GM12878 (cell line): ENCODE data around the gene ANKRD37. TPM values are rescaled to one million over a fixed set of nuclear protein-coding genes. Genes with fewer than 3 reads are reported as not detected.

Experiments
- ATAC-seq: fragments of 200-7000 bp; cut with Tn5 transposase; 3 replicates; pipeline ENCODE4 v1.9.1; 2020; ENCODE audit warnings: mild to moderate bottlenecking, moderate library complexity
- BruUV-seq: library from RNA; stranded (reverse); fragments of 400-500 nt; replicated peaks from 2 replicates; lab custom pipeline; 2021; lab: Mats Ljungman, UMichigan
- CTCF ChIA-PET: fragments of 300-600 bp; sonication (Branson Sonifier 250); formaldehyde crosslinking; extraction: SDS; loops from one replicate; lab custom pipeline; 2021; ENCODE audit warnings: inconsistent platforms; lab: Yijun Ruan, JAX
- POLR2A ChIA-PET: fragments of 350-600 bp; formaldehyde crosslinking; extraction: SDS; loops from one replicate; lab custom pipeline; 2021; ENCODE audit warnings: inconsistent platforms; lab: Charles Lee
- RAD21 ChIA-PET: fragments of 300-600 bp; sonication (Branson Sonifier 250); formaldehyde crosslinking; loops from one replicate; lab custom pipeline; 2023; ENCODE audit warnings: antibody characterized with exemption; ENCODE audit not compliant: unreplicated experiment; lab: Charles Lee
- SMC1A ChIA-PET: fragments of 300-600 bp; sonication (Branson Sonifier 250); formaldehyde crosslinking; loops from one replicate; lab custom pipeline; 2023; ENCODE audit not compliant: unreplicated experiment, uncharacterized antibody; lab: Charles Lee
- DNase-seq: peaks from one replicate; pipeline ENCODE4 v3.0.0-alpha.2; 2011; ENCODE audit warnings: low read depth, low spot score
- FAIRE-seq: peaks from 3 replicates; lab custom pipeline; 2011; peaks lifted over from hg19 to GRCh38; lab: Jason Lieb, UNC
- H2AFZ ChIP-seq: 2 replicates; pipeline ENCODE4 v1.6.0; 2011; ENCODE audit warnings: low read depth, low read length, control low read depth; ENCODE audit not compliant: control insufficient read depth
- H3K27ac ChIP-seq: 2 replicates; pipeline ENCODE4 v1.5.1; 2011; ENCODE audit warnings: control low read depth; ENCODE audit not compliant: control insufficient read depth, insufficient read depth
- H3K27me3 ChIP-seq, 2 experiments: replicated peaks in 1 of 2; 2 replicates each; pipeline versions ENCODE4 v1.6.0 to v1.6.1; 2011; ENCODE audit warnings: low read length in 1 of 2; ENCODE audit not compliant: control insufficient read depth in 2 of 2, insufficient read depth in 2 of 2
- H3K36me3 ChIP-seq, 2 experiments: 2 replicates each; pipeline ENCODE4 v1.5.1; 2011; ENCODE audit warnings: low read length in 1 of 2; ENCODE audit not compliant: control insufficient read depth in 2 of 2, insufficient read depth in 2 of 2
- H3K4me1 ChIP-seq: 2 replicates; pipeline ENCODE4 v1.6.1; 2011; ENCODE audit warnings: mild to moderate bottlenecking, low read length, moderate library complexity, mixed read lengths; ENCODE audit not compliant: control insufficient read depth, insufficient read depth
- H3K4me2 ChIP-seq: 2 replicates; pipeline ENCODE4 v1.6.0; 2011; ENCODE audit warnings: control low read depth; ENCODE audit not compliant: control insufficient read depth, insufficient read depth
- H3K4me3 ChIP-seq: fragments of 200-600 bp; sonication (generic); 2 replicates; pipeline ENCODE4 v1.5.1; 2016
- H3K79me2 ChIP-seq: 2 replicates; pipeline ENCODE4 v1.6.0; 2011; ENCODE audit warnings: low read length; ENCODE audit not compliant: control insufficient read depth, insufficient read depth
- H3K9ac ChIP-seq: 2 replicates; pipeline ENCODE4 v1.8.0; 2011; ENCODE audit warnings: low read length, control low read depth, mixed read lengths; ENCODE audit not compliant: control insufficient read depth, insufficient read depth
- H3K9me3 ChIP-seq: replicated peaks from 3 replicates; pipeline ENCODE4 v1.5.1; 2011; ENCODE audit warnings: mild to moderate bottlenecking, low read length; ENCODE audit not compliant: control insufficient read depth, insufficient read depth
- H4K20me1 ChIP-seq: 2 replicates; pipeline ENCODE4 v1.6.0; 2011; ENCODE audit not compliant: control insufficient read depth, insufficient read depth
- ATF2 ChIP-seq: IDR thresholded peaks from 2 replicates; pipeline ENCODE4 v1.6.1; 2012; ENCODE audit warnings: low read length, inconsistent platforms
- CBX5 ChIP-seq: sonication (generic); IDR thresholded peaks from 2 replicates; pipeline ENCODE4 v1.6.1; 2016; ENCODE audit warnings: low read depth, moderate library complexity, mild to moderate bottlenecking, inconsistent platforms
- CEBPB ChIP-seq, 2 experiments: fragments of 150-350 bp in 1 of 2; IDR thresholded peaks; 2 replicates each; pipeline ENCODE4 v1.6.1; 2012 to 2014; ENCODE audit warnings: low read depth in 2 of 2, low read length in 2 of 2, borderline replicate concordance in 1 of 2, inconsistent platforms in 1 of 2
- E2F8 ChIP-seq: fragments of 450-650 bp; IDR thresholded peaks from 2 replicates; pipeline ENCODE4 v1.6.1; 2018; ENCODE audit warnings: mild to moderate bottlenecking, low read depth, moderate library complexity; ENCODE audit not compliant: partially characterized antibody
- HDAC6 ChIP-seq: fragments of 200-600 bp; sonication (generic); IDR thresholded peaks from one replicate; pipeline ENCODE4 v1.8.0; 2017; ENCODE audit warnings: antibody characterized with exemption; ENCODE audit not compliant: unreplicated experiment
- JUND ChIP-seq: IDR thresholded peaks from 2 replicates; pipeline ENCODE4 v1.6.1; 2012; ENCODE audit warnings: low read depth, mild to moderate bottlenecking, low read length, improper control_type of control experiment, moderate library complexity
- NFYB ChIP-seq: IDR thresholded peaks from 2 replicates; pipeline ENCODE4 v1.6.1; 2011; ENCODE audit warnings: low read depth, mild to moderate bottlenecking, low read length, improper control_type of control experiment, moderate library complexity; ENCODE audit not compliant: insufficient read depth
- POLR2AphosphoS2 ChIP-seq: IDR thresholded peaks from 2 replicates; pipeline ENCODE4 v1.6.1; 2011; ENCODE audit warnings: low read depth, mild to moderate bottlenecking, low read length, improper control_type of control experiment, moderate library complexity
- POLR2AphosphoS5 ChIP-seq: IDR thresholded peaks from 2 replicates; pipeline ENCODE4 v1.6.1; 2011; ENCODE audit warnings: mild to moderate bottlenecking, low read length, inconsistent platforms
- SRF ChIP-seq, 2 experiments: IDR thresholded peaks; 2 replicates each; pipeline ENCODE4 v1.6.1; 2011; ENCODE audit warnings: low read depth in 2 of 2, low read length in 2 of 2, mild to moderate bottlenecking in 1 of 2, moderate library complexity in 1 of 2
- USF1 ChIP-seq: IDR thresholded peaks from 2 replicates; pipeline ENCODE4 v1.6.1; 2011; ENCODE audit warnings: borderline replicate concordance, low read depth, mild to moderate bottlenecking, moderate library complexity, mixed read lengths, low read length; ENCODE audit not compliant: insufficient read depth; ENCODE audit errors: extremely low read length
- ZBTB11 ChIP-seq: fragments of 450-650 bp; formaldehyde crosslinking; IDR thresholded peaks from 2 replicates; pipeline ENCODE4 v1.5.0; 2022; ENCODE audit warnings: mild to moderate bottlenecking, missing genetic modification characterization
- WGBS: methylation state at CpG from one replicate; pipeline ENCODE4 v1.1.6; 2016; ENCODE audit warnings: low lambda C conversion rate; ENCODE audit not compliant: insufficient replicate concordance, insufficient coverage; ENCODE audit errors: missing lambda C conversion rate; 5-methylcytosine and 5-hydroxymethylcytosine counted together
- in situ Hi-C: fragments of 300-500 bp; cut with MboI; formaldehyde crosslinking; loops from 9 replicates; pipeline ENCODE4 v1.14.3; 2018; ENCODE audit warnings: mixed read lengths
- intact Hi-C: fragments of 100-400 bp; cut with micrococcal nuclease; formaldehyde crosslinking; loops from one replicate; pipeline ENCODE4 v1.14.2; 2022; ENCODE audit not compliant: unreplicated experiment
- polyA plus RNA-seq, 11 experiments: library from polyadenylated mRNA; depleted of rRNA in 4 of 11; unstranded in 6 of 11; stranded (reverse) in 5 of 11; fragments of >200 nt; fragmentation: Nextera tagmentation in 4 of 11; fragmentation: Illumina TruSeq in 1 of 11; extraction: Ambion mirVana in 4 of 11; extraction: Trizol in 1 of 11; gene quantifications; 1 replicate in 1 of 11; 2 replicates in 10 of 11; pipeline versions ENCODE4 v1.2.1 to v1.2.3, GENCODE V29; 2011 to 2016; ENCODE audit warnings: inconsistent platforms in 2 of 11, missing spikeins in 2 of 11, low read depth in 1 of 11
- total RNA-seq, 4 experiments: library from RNA; depleted of rRNA in 3 of 4; stranded (reverse); fragments of >200 nt in 3 of 4; fragmentation: Illumina TruSeq in 1 of 4; extraction: Trizol in 1 of 4; gene quantifications; 2 replicates each; pipeline versions ENCODE4 v1.2.1 to v1.2.3, GENCODE V29; 2013 to 2021
- TF ChIP-seq, protein P1 (sequence below): IDR thresholded peaks from 2 replicates; pipeline ENCODE4 v1.6.1; 2012; ENCODE audit warnings: low read depth, low read length, improper control_type of control experiment

ANKRD37 gene
- total and polyA plus RNA-seq, 10 of the 15 experiments (the other 5 are each of a cell fraction or from before 2014, with no cell fraction given), result 10.6 to 67.9 (median 24.2) TPM

DNA sequence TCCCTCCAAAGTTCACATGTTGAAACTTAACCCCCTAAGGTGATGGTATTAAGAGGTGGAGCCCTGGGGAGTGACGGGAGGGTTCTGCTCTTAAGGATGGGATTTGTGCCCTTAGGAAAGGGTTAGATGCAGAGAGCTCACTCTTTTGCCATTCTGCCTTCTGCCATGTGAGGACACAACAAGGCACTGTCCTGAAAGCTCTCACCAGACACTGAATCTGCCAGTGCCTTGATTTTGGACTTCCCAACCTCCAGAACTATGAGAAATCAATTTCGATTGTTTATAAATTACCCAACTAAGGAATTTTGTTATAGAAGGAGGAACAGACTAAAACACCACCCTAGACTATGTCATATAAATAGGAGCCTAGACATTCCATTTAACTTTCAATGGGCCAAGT is 12.6 kb upstream of the ANKRD37 start:
- in situ Hi-C loops, result no loop called here
- intact Hi-C loops, result no loop called here
- H3K27ac ChIP-seq, result no peak overlapping the region
- no peak overlapping the region for H2AFZ ChIP-seq
- BruUV-seq, result no TSS peak
- ATAC-seq (no peak), FAIRE-seq (no peak), DNase-seq (no peak)
- no peaks in the 10 kb centered on the region; the same call in 2 of the 3 replicates for H3K9me3 ChIP-seq
- peaks cover 0 to 3% of the 10 kb centered on the region in 2 experiments; a peak in 1 of 4 replicates for H3K36me3 ChIP-seq
- ChIA-PET RAD21 (interaction anchor here (0.9 kb wide), 1 partner anchor 8 kb away, joined by 4 read pairs; no protein-coding TSS in a partner anchor), SMC1A (interaction anchor here (0.7 to 1.5 kb wide), 3 partner anchors 9 to 229 kb away, joined by 3 to 5 read pairs (median 3); no protein-coding TSS in a partner anchor), POLR2A (interaction anchor here (1.6 kb wide), 1 partner anchor 15 kb away, joined by 3 read pairs; no protein-coding TSS in a partner anchor), CTCF (no interaction called here)
- no peak overlapping the region for H3K9ac ChIP-seq
- H3K4me1 ChIP-seq, result no peaks in the 10 kb centered on the region
- H3K27me3 ChIP-seq, result no peaks in the 10 kb centered on the region
- WGBS, result 95% methylated on average over 2 of the region's 2 CpGs
- no peaks in the 10 kb centered on the region for H3K79me2 ChIP-seq
- no peak overlapping the region for H3K4me2 ChIP-seq
- H4K20me1 ChIP-seq, result no peaks in the 10 kb centered on the region
- no peak overlapping the region for H3K4me3 ChIP-seq
- TF ChIP-seq, protein P1, sequence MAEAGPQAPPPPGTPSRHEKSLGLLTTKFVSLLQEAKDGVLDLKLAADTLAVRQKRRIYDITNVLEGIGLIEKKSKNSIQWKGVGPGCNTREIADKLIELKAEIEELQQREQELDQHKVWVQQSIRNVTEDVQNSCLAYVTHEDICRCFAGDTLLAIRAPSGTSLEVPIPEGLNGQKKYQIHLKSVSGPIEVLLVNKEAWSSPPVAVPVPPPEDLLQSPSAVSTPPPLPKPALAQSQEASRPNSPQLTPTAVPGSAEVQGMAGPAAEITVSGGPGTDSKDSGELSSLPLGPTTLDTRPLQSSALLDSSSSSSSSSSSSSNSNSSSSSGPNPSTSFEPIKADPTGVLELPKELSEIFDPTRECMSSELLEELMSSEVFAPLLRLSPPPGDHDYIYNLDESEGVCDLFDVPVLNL, result no peak
- TF ChIP-seq HDAC6 (no peak), NFYB (no peak), E2F8 (no peak), ZBTB11 (CRISPR knock-in tag) (no peak), POLR2AphosphoS5 (no peak), CEBPB (IDR thresholded peaks at IDR 0.05; ENCODE audit: borderline replicate concordance in 1 of 2, low read depth in 2 of 2, low read length in 2 of 2) (no peak), SRF (IDR thresholded peaks at IDR 0.05; ENCODE audit: low read depth in 2 of 2, low read length in 2 of 2) (no peak), POLR2AphosphoS2 (no peak), CBX5 (no peak), USF1 (no peak), ATF2 (no peak), JUND (no peak)
